GM18519 (cell line): ENCODE data around the gene CDHR5.
A peak's percentile ranks its signal among the peaks of the same experiment; 100 is the strongest.
"Not testable (repeated sequence)": the region's sequence is repeated elsewhere in the genome, so short reads cannot be mapped to it uniquely, and the experiment has no call there.

Experiments
- ATAC-seq: cut with Tn5 transposase; IDR thresholded peaks from one replicate; pipeline ENCODE4 v1.9.1; 2021; ENCODE audit warnings: mild to moderate bottlenecking, moderate library complexity; ENCODE audit not compliant: unreplicated experiment, low FRiP score

The CDHR5 gene

DNA sequence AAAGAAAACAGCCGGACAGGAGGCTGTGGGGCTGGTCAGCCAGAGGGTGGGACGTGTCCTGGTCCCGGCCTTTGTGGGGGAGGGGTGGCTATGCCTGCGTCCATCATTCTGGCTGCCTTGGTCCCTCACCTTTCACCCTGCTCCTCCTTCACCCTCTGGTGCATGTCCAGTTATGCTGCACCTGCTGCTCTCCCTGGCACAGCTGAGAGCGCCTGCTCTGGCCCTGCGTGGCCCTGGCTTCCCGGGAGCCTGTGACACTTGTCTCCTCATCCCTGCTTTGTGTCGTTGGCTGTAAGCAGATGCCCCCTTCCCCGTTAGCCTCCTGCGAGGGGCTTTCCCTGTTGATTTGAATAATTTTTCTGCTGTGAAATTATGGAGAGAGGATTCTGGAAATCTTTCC is 31.8 kb downstream of the CDHR5 start:
- ATAC-seq = no peak

DNA sequence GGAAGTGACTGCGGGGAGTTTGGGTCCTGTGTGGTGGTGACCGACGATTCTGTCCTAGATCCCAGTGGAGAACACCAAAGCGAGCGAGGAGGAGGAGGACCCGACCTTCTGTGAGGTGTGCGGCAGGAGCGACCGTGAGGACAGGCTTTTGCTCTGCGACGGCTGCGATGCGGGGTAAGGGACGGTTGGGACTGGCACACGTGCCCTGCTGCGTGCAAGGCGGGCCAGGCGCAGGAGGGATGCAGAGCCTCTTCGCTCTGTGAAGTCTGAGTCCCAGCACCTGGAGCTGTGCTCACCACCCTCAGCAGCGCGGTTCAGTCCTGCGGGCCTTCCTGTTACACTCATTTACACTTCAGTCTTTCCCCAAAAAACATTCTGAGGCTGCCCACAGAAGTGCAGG is 32.3 kb downstream of the CDHR5 start:
- no peak for ATAC-seq

DNA sequence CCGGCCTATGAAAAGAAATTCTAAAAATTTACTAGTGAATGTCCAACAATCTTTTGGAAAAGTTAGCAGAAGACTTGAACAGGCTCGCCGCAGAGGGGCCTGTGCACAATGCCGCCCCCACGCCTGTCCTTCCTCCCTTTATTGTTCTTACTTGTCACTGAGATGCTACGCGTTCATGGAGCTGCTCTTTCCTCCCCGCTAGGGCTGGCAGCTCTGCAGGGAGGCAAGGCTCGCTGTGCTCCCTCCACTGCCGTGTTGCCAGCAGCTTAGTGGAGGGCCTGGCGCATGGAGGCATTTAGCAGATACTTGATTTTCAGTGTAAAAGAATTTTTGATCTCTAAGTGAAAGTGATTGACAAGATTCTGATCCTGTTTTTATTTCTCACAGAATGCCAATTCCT is 33.8 kb downstream of the CDHR5 start:
- ATAC-seq = no peak

DNA sequence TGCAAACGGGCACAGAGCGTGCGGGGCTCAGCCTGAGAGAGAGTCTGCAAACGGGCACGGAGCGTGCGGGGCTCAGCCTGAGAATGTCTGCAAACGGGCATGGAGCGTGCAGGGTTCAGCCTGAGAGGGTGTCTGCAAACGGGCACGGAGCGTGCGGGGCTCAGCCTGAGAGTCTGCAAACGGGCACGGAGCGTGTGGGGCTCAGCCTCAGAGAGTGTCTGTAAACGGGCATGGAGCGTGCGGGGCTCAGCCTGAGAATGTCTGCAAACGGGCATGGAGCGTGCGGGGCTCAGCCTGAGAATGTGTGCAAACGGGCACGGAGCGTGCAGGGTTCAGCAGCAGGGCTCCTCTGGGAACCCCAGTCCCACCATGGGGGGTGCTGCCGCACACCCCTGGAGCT is 35.0 kb downstream of the CDHR5 start:
- ATAC-seq = no peak

DNA sequence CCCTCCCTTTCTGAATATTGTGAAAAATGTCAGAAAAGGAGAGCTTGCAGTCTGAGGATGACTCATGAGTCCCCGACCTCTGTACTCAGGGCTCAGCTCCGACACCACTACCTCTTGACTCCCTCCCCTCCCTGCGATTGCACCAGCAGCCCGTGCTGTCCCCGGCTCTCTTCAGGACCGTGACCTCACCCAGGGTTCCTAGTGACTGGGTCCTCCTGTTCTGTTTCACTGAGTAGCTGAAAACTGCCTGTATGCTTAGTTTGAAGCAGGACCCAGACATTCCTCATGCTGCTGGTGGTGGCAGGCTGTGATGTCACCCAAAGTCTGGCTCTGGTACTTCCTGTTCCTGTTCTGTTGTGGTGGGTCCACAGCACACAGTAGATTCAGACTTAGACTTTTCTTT is 36.8 kb downstream of the CDHR5 start:
- no peak for ATAC-seq

DNA sequence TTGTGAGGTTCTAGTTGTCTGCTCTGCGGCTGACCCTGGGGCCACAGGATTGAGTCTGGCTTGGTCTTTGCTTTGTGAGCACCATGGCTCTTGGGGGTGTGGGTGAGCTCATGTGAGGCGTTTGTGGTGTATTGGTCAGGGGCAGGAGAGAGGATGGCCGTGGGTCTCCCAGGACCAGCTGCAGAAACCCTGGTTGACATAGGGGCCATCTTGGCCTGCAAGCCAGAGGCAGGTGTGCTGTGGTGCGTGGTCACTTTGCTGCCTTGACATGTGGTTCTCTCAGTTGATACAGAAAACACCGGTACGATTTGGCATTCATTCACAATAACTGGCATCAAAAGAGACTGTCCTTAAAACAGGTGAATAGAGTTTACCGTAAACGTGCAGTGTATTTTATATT is 37.2 kb downstream of the CDHR5 start:
- no peak for ATAC-seq

DNA sequence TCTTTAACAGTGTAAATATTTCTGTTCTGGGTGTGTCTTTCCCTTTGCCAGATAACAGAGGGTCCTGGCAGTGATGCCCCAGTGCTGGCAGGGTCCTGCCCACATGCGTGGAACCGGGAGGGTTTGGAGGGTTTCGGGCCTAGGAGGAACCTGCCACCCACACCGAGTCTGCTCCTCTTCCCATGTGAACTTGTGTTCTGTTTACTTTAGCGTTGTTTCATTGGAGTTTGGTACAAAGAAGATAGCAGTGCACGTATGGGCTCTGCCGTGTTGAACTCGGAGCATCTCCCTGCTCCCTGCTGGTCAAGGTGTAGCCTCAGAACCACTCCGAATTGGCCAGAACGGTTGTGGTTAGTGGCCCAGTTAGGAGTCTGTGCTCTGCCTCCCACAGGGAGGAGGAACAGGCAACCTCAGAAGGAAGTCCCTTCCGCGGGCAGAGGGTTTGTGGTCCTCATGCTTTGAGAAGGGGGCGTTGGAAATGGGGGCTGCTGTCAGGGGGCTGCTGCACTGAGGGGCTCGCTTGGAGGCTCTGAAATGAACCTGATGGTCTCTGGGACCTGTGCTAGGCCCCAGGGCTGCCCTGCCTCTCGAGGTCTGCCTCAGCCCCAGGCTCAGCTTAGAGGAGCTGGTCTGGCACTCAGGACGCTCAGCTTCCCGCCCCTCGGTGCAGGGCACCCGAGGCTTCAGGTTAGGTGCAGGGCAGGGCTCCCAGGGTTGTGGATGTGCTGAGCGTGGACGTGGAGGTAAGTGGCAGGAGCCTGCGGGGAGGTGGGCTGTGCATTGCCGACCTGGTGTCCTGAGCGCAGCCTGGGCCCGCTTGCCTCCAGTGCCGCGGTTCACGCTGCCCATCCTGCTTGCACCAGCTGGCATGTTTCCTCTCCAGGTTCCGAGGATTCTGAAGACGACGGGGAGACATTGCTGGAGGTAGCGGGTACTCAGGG is 38.1 kb downstream of the CDHR5 start:
- ATAC-seq = no peak

DNA sequence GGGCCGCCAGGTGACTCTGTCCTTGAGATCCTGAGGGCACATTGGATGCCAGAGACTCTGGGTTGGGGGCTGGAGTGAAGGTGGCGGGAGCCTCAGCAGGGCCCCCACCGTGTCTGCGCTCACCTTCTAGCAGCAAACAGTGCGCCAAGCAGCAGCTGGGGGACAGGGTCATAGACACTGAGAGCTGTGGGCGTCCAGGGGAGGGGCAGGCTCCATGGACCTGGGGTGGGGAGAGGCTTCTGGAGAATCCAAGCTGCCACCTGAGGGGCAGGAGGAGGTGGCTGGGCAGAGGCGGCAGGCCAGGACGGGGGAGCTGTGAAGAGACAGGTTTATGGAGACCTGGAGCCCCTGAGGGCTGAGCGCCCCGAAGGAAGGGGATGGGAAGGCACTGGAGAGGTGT is 40.5 kb downstream of the CDHR5 start:
- no peak for ATAC-seq

DNA sequence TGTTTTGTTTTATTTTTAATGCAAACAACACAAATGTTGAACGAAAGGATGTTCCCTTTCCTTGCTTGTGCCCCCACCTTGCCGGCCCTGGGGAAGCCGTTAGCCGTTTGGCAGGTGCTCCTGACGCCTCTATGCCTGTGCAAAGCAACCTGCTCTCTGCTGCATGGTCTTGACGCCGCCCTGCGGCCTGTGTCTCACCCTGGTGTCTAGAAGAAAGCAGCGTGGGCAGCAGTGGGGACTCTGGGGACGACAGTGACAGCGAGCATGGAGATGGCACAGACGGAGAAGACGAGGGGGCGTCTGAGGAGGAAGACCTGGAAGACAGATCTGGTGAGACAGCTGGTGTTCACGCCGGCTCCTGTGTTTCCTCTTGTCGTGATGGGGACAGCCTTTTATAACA is 43.0 kb downstream of the CDHR5 start:
- no peak for ATAC-seq

DNA sequence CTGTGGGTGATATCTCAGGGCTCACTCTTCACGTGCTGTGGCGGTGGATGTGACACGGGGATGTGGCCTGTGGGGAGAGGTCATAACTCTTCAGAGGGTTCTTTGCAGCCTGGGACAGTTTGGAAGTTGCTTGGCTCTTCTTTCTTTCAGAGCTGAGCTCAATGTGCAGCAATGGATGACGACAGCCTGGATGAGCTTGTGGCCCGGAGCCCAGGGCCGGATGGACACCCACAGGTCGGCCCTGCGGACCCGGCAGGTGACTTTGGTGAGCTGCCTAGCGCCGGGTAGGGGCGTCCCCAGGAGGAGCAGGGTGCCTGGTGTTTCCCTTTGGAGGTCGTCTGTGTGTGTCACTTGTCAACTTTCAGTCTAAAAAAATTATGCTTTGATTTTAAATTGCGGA is 43.4 kb downstream of the CDHR5 start:
- no peak for ATAC-seq

DNA sequence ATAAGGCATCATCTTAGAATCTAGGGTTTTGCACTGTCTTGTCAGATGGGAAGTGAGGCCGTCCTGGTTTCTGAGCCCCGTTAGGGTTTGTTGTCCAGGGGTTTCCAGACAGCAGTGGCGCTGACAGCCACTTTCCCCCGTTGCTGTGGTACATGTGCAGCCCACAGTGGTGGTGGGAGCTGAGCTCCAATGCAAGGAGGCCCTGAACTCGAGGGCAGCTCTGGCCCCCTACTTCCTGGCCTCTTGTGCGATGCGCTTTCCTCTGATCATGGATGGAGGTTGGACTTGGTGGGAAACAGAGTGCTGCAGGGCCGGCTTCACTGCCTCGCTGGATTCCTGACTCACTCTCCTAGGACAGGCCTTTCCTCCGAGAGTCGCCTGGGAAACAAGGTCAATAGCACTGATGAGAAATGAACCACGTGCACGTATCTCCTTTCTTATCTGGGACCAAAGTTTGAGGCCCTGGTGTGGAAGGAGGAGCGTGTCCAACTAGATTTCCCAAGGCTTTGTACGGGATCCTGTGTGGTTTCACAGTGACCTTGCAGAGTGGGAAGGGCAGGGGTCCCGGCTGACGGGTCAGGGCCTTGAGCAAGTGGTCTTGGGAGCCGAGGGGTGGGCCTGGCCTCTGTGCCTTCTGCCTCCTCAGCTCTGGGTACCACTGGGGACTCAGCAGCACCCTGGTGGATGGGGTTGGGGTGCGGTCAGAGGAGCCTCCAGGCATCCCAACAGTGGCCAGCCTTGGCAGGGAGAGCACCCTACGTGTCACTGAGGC is 44.7 kb downstream of the CDHR5 start:
- no peak for ATAC-seq

DNA sequence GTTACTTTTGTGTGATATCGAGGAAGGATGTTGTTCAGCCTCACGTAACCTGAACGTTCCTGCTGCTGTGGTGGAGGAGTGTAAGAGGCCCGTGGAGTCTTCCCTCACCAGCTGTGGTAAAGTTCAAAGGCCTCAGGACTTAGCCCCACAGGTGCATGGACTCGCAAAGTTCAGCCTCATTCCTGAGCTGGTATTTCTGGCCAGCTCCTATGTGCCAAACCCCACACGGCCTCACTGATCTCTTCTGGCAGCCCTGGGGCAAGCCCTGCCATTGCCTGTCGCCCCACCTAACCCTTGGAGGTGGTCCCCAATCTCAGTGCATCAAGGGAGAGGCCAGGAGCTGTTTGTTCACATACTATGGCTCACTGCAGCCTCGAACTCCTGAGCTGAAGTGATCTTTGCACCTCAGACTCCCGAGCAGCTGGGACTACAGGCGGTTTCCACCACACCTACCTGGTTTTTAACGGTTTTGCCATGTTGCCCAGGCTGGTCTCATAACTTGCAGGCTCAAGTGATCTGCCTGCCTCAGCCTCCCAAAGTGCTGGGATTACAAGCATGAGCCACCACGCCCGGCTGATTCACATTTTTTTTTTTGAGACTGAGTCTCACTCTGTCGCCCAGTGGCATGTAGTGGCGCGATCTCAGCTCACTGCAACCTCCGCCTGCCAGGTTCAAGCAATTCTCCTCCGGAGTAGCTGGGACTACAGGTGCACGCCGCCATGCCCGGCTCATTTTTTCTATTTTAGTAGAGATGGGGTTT is 46.3 kb downstream of the CDHR5 start:
- no peak for ATAC-seq

DNA sequence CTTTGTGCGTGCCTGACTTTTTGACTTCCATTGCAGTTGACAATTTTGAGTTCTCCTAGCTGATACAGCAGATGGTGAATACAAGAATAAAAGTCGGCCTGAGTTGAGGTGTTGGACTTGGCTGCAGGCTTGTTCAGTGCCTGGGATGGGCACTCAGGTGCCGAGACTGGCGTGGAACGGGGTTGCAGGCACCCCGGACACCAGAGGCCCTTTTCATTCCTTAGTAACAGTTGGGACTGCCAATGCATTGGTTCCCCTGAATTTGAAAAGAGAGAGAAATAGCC is 47.2 kb downstream of the CDHR5 start:
- ATAC-seq = no peak

DNA sequence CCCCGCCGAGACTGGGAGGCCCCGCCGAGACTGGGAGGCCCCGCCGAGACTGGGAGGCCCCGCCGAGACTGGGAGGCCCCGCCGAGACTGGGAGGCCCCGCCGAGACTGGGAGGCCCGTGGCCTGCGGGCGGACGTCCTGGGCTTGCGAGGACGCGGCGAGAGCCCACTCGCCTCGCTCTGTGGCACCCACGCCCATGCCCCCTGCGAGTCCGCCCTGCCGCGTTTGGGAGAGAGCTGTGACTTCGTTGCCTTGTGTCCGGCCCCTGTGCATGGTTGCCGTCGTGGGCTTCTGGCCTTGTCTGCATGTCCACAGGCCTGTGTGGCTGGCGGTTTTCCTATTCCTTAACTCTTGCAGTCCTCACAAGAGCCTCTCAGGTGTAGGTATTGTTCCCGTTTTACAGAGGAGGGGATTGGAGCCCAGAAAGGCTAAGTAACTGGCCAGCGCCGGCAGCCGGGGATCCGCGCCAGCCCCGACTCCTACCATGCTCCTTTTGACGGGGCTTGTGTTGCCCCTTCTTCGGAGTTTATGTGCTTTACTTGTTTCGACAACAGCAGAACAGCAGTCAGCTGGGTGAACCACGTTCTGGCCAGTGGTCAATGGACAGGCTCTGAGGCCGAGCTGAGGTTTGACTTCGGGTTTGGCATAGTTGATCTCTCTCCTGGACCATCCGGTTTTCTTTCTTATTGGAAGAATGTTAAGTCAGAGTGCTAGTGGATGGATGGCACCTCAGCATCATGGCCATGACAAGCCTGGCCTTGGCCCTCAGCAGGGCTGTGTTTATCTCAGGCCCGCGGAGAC is 47.7 kb downstream of the CDHR5 start:
- no peak for ATAC-seq

DNA sequence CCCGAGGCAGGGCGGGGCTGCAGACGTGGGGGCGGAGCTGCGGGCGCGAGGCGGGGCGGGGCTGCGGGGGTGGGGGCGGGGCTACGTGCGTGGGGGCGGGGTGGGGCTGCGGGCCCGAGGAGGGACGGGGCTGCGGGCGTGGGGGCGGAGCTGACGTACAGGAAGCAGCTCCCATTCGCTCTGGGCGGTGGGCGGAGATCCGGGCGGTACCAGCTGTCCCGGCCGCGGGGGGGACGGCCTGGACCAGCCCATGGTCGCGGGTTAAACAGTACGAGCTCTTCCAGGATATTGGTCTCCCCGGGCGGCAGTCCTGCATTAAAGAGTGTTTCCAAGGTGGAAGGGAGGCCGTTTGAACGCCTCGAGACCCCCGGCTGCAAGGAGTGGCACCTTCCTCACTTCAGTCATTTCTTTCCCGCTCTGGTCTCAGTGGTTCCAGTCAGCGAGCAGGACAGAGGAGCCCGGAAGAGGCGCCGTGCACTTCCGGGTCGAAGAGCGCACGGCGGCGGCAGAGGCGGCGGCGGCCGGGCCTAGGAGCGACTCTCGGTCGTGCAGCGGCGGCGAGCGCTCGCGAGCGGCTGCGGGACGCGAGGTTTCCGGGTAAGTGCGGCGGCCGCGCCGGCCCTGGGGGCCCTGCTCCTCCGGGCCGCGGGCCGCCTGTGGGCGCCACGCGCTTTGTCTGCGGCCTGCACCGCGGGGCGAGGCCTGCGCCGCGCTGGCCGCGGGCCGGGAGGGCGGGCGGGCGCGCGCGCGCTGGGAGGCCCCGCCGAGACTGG is 48.6 kb downstream of the CDHR5 start, which contains the start of gene PHRF1:
TSS of gene PHRF1 (plus strand) at position 475 of the 773 bp plus-strand sequence. CDS start 5,043 bp downstream, outside the sequence.
- peak; percentile 68 for ATAC-seq

DNA sequence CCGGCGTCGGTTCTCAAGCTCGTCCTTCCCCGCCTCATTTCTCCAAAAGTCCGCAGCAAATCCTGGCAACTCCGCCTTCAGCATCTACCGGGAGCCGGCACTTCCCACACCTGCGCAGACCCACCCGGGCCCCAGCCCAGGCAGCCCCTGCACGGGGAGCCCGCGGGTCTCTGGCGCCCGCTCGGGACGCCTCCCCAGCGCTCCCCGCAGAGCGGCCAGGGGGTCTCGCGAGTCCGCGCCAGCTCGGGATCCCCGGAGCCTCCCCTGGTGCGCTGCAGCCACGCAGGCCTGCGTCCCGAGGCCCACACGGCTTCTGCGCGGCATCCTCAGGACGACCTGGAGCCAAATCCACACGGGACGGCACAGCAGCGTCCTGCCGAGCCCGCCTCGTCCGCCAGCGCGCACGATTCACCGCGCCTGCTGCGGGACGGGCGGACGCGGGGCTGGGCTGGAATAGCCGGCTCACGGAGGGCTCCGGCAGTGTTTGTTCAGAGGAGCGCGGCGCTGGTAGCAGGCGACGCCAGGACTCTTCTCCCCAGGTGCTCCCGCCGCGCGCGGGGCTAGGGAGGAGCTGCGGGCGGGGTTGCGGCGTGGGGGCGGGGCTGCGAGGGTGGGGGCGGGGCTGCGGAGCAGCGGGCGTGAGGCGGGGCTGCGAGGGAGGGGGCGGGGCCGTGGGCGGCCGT is 49.3 kb downstream of the CDHR5 start:
- no peak for ATAC-seq

DNA sequence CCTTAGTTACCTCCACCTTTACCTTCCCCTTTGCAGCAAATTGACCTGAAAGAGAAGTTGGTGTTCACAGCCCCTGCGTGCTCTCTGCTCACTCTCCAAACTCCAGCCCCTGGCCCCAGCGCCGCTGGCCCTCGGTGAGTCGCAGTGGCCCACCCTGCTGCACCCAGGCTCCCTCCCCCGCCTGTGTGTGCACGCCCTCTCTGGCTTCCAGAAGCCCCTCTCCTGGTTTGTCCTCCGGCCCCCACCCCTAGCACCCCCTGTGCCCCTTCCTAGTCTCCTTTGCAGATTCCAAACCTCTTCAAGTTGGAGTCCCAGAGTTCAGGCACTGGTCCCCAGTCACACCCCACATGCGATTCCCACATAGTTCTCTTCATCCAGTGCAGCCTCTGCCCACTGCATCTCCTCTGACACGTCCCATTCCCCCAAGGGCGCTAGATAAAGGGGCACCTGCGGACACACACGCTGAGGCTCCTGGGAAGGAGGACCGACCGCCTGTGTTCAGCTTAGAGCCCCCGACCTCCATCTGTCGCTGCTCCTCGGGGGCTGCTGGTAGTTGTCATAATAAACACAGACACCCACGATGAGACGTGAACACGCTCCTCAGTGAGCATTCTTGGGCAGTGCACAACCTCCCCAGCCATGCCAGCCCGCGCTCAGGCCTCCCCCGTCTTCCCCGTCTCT is 50.0 kb downstream of the CDHR5 start:
- ATAC-seq = no peak

DNA sequence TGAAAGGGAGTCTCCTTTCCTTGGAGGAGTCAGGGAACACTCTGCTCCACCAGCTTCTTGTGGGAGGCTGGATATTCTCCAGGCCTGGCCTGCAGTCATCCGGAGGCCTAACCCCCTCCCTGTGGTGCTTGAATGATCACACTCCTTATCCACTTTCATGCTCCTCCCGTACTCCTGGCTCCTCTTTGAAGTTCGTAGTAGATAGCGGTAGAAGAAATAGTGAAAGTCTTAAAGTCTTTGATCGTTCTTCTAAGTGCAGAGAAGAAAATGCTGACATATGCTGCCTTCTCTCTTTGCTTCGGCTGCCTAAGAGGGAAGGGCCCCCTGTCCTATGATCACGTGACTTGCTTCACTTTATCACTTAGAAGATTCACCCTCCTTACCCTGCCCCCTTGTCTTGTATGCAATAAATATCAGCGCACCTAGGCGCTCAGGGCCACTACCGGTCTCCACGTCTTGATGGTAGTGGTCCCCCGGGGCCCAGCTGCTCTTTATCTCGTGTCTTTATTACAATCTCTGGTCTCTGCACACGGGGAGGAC is 50.7 kb downstream of the CDHR5 start:
- not testable (repeated sequence) for ATAC-seq
